Activated CD4-positive, alpha-beta T cell treated with anti-CD3 and anti-CD28 coated beads, Interleukin-2, amount 50 U/mL, for 24 hours (primary cell): ENCODE data around the gene TRIM33.
A peak's percentile ranks its signal among the peaks of the same experiment; 100 is the strongest.
"Not testable (repeated sequence)": the region's sequence is repeated elsewhere in the genome, so short reads cannot be mapped to it uniquely, and the experiment has no call there.

Experiments used
- DNase-seq, 2 donors: peaks; one replicate each; pipeline ENCODE4 v3.0.0-alpha.2; 2020; ENCODE audit warnings: low read depth in 1 of 2, low spot score in 1 of 2

TRIM33 gene

GRCh38 chr1:114510274-114511031 is 550 bp downstream of the TRIM33 start:
- DNase-seq = peak; percentile 15 to 22

- no peak for DNase-seq
Observed at GRCh38 chr1:114509596-114510273, 1.3 kb downstream of the TRIM33 start.

- no peak for DNase-seq
Observed at GRCh38 chr1:114508386-114508898, 2.6 kb downstream of the TRIM33 start.

- no peak for DNase-seq
Observed at GRCh38 chr1:114507513-114507912, 3.5 kb downstream of the TRIM33 start.

DNA sequence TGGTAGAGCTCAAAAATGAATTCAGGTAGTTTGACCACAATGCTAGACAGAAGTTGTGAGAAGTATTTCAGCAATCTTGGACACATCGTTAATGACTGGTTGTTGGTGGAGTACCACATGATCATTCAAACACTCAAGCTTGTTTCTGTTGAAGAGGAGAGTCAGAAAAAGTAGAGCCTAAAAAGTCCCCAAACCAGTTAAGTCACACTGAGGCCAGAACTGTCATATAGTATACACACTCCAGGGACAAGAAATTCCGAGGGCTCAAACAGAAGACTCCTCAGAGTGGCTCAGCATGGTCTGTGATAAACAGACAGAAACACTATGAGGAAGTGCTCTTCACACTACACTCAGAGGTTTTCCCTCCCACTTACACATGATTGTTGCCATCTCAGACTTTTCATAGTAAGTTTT is 5.8 kb downstream of the TRIM33 start:
- DNase-seq = no peak

GRCh38 chr1:114503916-114504422 is 7.0 kb downstream of the TRIM33 start:
- DNase-seq = no peak

DNA sequence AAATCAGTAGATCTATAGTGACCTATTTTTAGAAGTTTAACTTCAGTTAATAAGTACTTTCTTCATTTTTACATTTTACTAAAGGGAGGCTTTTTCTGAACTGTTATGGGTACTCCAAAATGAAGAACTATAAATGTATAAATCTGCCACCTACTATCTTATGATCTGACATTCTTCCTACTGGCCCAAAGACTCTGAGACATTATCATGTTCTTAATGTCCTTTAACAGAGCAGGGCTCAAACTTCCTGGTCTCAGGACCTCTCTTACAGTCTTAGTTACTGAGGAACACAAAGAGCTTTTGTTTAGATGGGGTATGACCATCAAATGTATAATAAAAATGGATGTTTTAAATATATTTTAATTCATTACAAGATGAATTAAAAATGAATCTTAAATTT is 8.9 kb downstream of the TRIM33 start:
- DNase-seq = no peak

DNA sequence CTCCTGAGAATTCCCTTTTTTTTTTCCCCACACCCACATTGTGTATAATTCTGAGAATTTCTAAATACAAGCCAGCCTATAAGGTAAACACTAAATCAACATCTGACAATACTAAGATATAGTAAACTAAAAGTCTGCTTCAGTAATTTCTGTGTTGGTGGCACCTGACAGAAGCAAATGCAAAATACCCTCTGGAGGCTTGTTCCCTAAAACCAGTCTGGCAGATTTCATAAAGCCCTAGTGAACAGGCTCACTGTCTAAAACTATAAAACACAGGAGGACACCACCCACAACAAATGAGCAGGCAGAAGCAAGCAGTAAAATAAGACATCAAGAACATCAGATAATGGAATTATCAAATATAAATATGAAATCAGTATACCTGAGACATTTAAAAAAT is 11.5 kb downstream of the TRIM33 start:
- no peak for DNase-seq

- DNase-seq = no peak
Observed at GRCh38 chr1:114496089-114496488, 14.9 kb downstream of the TRIM33 start.

DNA sequence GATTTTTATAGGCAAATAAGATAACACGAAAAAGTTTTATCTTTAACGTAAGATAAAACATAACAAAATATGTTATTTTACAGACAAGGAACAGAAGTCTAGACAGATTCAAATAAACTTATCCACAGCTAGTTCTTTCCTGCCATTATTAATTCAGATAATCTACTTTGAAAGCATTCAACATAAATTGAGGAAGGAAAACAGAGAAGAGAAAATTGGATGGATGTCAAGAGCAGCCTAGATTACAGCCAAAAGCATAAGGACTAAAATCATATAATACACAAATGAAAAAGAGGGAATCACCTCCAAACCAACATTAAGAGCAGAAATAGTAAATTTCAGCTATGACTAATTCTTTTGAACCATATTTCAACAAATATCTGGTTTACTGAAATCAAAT is 15.5 kb downstream of the TRIM33 start:
- DNase-seq = no peak

- DNase-seq = no peak
Observed at GRCh38 chr1:114492978-114493377, 18.0 kb downstream of the TRIM33 start.

DNA sequence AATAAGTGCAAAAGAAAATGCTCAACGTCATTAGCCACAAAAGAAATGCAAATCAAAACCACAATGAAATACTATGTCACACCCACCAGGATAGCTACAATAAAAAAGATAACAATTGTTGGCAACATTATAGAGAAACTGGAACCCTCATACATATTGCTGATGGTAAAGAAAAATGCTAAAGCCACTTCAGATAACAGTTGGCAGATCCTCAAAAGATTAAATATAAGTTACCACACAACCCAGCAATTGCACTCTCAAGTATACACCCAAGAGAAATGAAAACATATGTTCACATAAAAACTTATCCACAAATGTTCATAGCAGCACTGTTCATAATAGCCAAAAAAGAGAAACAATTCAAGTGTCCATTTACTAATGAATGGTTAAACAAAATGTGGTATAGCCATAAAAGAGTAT is 20.7 kb downstream of the TRIM33 start:
- no peak for DNase-seq

DNA sequence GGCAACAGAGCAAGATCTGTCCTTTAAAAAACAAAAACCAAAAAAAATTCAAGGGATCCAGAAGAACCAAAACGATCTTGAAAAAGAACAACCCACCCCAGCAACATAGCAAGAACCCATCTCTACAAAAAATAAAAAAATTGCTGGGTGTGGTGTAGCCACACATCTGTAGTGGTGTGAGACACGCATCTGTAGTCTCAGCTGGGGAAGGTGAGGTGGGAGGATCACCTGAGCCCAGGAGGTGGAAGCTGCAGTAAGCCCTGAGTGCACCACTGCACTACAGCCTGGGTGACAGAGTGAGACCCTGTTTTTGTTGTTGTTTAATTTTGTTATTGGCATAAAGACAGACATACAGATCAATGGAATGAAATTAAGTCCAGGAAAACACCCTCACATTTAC is 22.3 kb downstream of the TRIM33 start:
- no peak for DNase-seq

GRCh38 chr1:114485286-114485685 is 25.7 kb downstream of the TRIM33 start:
- no peak for DNase-seq

GRCh38 chr1:114482585-114482984 is 28.4 kb downstream of the TRIM33 start:
- no peak for DNase-seq

GRCh38 chr1:114479636-114480035 is 31.4 kb downstream of the TRIM33 start:
- DNase-seq = not testable (repeated sequence)

DNA sequence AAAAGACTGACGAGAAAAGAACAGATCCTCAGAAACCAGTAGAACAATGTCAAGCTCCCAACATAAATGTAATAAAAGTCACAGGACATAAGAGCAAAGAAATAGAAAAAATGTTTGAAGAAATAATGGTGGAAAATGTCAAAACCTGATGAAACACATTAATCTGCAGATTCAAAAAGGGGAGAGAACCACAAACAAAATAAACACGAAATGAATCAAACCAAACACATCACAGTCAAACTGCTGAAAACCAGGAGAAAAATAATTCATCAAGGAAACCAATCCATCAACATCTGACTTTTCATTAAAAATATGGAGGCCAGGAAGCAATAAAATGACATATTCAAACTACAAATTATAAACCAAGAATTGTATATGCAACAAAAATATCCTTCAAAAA is 31.9 kb downstream of the TRIM33 start:
- DNase-seq = no peak

DNA sequence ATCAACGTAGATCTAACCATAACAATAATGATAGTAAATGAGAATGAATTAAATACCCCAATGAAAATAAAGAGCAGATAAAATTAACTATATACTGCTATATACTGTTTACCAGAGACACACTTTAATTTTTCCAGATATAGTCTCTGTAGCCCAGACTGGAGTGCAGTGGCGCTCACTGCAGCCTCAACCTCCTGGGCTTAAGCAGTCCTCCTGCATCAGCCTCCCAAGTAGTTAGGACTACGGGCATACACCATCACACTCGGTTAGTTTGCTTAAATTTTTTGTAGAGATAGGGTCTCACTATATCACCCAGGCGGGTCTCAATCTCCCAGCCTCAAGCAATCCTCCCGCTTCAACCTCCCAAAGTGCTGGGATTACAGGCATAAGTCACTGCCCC is 37.2 kb downstream of the TRIM33 start:
- DNase-seq = no peak

- DNase-seq = no peak
Observed at GRCh38 chr1:114472408-114472807, 38.6 kb downstream of the TRIM33 start.

- no peak for DNase-seq
Observed at GRCh38 chr1:114470681-114471080, 40.3 kb downstream of the TRIM33 start.

DNA sequence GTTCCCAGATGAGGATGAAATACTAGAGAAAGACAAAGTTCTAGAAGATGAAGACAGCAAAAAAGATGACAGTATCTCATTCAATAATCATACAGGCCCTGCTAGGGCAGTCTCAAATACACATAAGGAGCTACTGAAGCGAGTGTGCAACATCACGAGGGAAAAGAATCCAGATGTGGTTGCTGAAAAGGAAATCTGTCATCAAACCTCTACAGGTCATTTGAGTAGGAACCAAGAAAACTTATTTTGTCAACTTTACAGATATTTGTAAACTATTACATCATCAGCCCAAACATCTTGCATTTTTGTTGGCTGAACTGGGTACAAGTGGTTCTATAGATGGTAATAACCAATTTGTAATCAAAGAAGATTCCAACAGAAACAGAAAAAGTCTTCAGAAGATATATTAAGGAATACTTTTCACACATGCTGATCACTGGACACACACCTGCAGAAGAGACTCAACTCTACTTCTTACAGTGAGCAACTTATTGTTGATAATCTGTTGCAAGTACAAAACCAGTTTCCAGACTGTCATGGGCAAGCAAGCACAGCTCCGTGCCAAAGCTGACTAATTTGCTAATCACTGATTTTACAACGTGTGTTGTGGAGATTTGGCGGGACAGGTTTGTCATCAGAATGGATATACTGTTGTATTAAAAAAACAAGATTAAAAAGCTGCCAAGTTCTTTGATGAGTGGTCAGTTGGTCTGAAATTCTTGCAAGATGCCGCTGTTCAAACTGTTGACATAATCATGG is 42.1 kb downstream of the TRIM33 start:
- DNase-seq = no peak

- DNase-seq = no peak
Observed at GRCh38 chr1:114468047-114468446, 43.0 kb downstream of the TRIM33 start.
